ENCODE data around the gene DUSP22. TPM values are rescaled to one million over a fixed set of nuclear protein-coding genes. Genes with fewer than 3 reads are reported as not detected.

Gene DUSP22
- total RNA-seq, 1 donor: 43.4 TPM

DNA sequence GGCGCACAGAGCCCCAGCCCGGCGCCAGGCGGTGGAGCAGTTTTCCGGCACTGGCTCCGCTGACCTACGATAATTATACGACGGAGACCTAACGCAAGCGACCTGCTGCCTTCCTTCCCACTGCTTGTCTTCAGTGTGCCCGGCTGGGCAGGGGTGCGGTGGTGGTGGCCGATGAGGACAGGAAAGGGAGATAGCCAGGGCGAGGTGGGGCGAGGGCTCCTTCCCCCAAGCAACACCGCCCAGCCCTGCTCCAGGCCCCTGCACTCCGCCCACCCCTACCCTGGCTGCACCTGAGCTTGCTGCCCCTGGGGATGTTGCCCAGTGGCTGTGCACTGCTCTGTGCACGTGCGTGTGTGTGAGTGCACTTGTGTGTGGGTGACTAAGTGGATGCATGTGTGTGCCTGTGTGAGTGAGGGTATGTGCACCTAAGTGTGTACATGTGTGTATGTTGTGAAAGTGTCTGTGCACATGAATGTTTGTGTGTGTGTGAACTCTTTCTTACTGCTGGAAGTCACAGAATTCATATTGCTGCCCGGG is 56.6 kb downstream of the DUSP22 start:
- DNase-seq (ENCODE audit: low read depth in 2 of 3, low spot score in 2 of 3): no peak

DNA sequence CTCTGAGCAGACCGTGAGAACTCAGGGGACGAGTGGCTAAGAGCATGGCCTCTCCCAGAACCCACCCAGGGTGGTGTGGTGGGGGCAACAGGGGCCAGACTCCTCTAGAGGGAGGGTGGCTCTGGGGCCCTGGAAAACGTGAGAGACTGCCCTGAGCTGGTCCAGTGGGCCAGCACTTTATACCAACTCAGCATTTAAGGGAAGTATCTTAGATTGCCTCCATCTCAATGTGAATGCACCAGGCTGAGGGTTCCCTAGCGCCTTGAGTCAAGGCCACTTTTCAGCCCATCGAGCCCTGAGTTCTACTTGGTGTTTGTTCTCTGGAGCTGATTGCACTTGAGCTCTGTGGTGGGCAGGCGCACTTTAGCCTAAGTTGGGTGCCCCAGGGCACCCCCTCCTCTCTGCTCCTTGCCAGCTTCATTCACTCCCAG is 57.2 kb downstream of the DUSP22 start:
- no peak for DNase-seq (ENCODE audit: low read depth in 2 of 3, low spot score in 2 of 3)

DNA sequence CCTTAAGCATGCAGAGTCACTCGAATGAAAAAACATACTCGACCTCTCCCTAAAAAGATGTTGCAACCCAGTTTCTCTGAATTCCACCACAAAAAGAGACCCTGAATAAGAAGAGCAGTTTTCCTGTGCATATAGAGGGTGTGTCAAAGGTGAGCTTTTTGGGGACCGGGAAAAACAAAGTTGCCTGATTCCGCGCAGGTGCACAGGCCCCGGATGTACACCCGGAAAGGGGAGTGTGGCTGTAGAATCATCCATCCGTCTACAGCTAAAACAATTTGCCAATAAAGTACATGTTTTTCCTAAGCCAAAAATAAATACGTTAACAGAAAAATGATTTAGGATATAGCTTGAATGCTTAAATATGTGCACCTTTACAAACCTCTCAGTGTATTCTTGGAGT is 58.1 kb downstream of the DUSP22 start:
- no peak for DNase-seq (ENCODE audit: low read depth in 2 of 3, low spot score in 2 of 3)

DNA sequence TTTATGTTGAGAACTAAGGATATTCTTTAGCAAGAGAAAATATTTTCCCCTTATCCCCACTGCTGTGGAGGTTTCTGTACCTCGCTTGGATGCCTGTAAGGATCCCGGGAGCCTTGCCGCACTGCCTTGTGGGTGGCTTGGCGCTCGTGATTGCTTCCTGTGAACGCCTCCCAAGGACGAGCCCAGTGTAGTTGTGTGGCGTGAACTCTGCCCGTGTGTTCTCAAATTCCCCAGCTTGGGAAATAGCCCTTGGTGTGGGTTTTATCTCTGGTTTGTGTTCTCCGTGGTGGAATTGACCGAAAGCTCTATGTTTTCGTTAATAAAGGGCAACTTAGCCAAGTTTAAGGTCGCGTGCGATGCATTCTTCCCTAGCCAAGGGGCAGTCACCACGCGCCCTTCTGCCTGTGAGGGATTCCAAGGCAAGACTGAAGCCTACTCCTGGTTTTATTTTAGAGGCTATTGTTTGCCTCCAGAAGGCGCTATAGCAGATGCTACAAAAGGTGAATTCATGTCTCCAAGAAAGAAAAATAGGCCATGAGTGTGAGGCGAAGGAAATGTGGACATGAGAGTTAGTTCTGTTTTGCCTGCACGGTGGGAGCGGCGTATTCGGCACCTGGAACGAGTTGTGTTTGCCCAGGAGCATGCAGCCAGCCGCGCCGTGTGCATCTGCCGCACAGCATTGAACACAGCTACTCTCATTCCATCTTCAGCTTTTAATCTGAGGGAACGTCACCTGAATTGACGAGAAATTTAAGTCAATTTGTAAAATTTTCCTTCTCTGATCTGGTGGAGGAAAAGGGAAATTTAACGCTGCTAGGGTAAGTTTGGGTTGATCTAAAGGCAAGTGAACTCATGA is 59.0 kb downstream of the DUSP22 start:
- DNase-seq (ENCODE audit: low read depth in 2 of 3, low spot score in 2 of 3): no peak

DNA sequence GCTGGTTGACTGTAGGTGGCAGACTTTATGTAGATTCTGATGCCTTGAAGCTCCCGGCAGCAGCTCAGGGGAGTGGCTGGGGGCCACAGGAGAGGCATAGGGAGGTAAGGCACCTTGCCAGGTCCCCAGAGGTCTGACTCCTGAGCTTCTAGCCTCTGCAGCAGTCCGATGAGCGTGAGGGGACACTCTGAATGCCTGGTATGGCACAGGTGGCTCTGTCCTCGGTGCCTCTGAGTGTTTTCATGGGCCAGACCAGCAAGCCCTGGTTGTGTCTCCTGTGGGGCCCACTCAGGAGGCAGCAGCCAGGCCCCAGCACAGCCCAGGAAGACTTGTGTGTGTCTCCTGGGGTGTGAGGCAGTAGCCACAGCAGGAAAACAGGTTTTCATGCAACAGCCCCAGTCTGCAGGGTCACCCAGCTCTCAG is 59.6 kb downstream of the DUSP22 start:
- no peak for DNase-seq (ENCODE audit: low read depth in 2 of 3, low spot score in 2 of 3)

DNA sequence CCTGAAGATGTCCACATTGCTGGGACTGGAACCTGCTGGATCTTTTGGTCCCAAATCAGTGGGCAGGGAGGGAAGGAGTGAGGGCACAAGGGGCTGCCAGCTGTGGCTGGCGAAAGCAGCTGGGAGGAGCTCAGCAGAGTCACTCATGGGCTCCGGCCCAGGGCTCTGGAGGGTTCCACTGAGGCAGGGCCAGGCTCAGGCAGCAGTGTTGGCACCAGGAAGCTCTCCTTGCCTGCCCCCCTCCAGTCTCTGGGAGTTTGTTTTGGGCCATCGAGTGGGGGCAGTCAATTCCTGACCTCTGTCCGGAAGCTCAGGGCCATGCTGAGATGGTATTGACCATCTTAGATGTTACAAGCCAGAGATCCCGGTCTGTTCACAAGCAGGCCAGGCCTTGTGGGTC is 60.2 kb downstream of the DUSP22 start:
- no peak for DNase-seq (ENCODE audit: low read depth in 2 of 3, low spot score in 2 of 3)

DNA sequence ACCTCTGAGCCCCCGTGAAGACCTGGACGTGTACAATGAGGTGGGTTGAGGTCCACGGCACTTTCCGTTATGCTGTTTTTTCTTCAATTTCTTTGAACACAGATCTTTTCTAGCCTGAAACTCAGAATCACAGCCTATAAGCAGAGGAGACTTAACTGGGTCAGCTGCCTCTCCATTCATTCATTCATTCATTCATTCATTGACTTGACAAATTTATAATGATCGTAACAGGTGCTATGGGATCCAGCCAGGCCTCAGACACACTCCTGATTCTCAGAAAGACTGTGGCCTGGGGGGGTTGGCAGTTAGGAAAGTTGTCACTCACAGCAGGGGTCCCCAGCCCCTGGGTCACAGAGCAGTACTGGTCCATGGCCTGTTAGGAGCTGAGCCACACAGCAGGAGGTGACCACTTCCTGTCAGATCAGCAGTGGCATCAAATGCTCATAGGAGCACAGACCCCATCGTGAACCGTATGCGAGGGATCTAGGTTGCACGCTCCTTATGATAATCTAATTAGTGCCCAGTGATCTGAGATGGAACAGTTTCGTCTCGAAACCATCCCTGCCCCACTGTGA is 60.7 kb downstream of the DUSP22 start:
- no peak for DNase-seq (ENCODE audit: low read depth in 2 of 3, low spot score in 2 of 3)

DNA sequence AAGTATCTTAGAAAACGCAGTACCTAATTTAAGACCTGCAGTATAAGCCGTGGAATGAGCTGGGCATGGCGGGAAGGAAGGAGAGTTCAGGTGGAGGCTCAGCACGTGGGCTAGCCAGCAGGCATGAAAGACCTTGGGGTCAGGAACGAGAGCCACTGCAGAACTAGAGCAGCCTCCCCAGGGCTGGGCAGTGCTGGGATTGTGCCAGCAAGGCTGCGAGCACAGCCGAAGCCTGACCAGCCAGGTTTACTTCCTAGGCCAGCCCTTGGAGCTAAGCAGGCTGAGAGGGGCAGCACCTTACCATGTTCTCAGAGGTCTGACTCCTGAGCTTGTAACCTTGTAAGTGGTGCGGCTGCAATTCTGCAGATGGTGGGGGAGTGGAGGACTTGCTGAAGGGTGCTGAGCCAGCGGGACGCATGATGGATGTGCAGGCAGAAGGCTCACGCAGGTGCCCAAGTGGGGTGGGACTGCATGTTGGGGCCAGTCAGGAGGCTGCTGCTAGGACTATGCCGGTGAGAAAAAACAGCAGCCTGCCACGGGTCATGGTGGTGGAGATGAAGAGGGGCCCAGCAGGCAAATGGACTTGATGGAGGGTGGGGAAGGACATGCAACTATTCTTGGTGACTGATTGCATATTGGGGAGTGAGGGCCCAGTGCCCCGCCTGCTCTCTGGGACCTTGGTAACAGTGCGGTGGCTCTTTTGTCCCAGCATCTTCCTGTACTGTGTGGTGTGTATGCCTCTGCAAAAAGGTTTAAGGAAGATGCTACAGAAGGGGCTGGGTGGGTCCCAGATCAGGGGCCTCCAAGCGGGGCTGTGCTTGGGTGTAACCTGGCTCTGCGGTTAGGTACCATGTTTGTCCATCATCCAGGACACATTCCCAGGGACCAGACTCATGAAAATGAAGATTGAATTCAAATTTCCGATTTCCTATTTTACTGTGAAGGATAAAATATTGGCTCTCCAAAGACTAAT is 61.6 kb downstream of the DUSP22 start:
- DNase-seq (ENCODE audit: low read depth in 2 of 3, low spot score in 2 of 3): no peak

DNA sequence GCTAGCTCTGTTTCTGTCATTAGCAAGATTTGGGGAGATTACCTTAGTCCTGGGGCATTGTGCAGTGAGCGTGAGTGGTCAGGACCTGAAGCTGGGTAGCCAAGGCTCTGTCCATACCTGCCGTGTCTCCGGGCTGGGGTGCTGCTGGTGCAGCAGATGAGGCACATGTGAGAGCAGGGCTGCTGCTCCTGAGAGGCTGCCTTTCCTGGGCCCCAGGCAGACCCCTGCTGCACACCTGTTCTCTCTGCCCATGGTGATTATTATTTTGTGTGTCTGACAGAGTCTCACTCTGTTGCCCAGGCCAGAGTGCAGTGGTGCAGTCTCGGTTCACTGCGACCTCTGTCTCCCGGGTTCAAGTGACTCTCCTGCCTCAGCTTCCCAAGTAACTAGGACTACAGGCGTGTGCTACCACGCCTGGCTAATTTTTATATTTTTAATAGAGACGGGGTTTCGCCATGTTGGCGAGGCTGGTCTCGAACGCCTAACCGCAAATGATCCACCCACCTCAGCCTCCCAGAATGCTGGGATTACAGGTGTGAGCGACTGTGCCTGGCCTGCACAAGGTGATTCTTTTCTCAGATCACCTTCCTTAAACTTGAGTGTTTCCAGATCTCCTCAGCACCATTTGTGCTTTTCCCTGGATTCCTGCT is 62.5 kb downstream of the DUSP22 start:
- DNase-seq (ENCODE audit: low read depth in 2 of 3, low spot score in 2 of 3): no peak

DNA sequence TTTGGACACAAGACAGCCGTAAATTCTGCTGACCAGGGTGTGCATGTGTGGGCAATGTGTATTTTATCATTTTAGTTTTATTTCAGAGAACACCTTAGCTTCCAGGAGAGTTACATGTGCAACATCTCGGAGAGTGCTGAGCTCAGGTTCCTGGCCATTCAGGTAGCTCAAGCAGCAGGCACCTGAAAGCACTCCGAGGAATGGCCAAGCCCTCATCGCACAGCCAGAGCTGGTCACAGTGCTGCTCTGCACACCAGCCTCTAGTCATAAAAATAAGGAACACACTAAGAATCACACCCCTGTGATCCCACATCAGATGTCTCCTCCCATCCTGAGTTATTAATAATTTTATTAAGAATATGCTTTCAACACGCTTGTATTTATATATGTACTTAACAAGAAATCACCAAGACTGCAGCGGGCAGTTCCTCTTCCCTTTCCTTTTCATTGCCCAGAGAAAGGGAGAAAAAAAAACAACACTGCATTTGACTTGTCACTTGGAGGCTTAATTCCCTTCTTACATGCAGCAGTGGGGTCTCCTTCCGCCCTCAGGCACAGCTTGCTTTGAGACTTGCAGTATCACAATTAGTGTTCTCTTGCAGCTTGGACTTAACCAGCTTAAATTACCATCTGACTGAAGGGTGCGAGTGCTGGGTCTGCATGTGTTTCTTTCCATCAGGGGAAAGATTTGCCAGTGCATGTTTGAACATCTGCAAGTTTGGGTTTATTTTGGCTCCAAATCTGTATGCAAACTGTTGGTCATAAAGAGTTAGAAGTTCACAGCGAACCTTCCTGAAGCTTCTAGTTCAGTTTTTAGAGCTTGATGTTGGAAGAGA is 63.3 kb downstream of the DUSP22 start:
- no peak for DNase-seq (ENCODE audit: low read depth in 2 of 3, low spot score in 2 of 3)

DNA sequence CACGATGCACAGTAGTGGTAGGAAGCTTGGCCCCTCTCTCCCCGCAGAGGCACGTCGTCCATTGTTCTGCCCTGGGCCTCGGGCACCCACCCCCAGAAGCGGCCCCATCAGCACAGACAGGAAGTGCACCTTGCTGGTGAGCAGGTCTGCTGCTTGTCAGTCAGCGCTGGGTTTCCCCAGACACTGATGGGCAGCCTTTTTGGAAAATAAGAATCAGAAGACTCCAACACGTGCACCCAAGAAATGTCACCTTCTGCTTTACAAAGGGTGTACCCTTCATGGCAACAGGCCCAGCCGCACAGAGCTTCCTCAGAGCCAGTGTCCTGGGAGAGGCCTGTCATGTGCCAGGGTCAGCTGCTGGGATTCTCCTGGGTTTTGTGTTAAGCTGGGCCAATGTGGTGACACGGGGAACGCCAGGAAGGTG is 64.6 kb downstream of the DUSP22 start:
- DNase-seq (ENCODE audit: low read depth in 2 of 3, low spot score in 2 of 3): no peak

DNA sequence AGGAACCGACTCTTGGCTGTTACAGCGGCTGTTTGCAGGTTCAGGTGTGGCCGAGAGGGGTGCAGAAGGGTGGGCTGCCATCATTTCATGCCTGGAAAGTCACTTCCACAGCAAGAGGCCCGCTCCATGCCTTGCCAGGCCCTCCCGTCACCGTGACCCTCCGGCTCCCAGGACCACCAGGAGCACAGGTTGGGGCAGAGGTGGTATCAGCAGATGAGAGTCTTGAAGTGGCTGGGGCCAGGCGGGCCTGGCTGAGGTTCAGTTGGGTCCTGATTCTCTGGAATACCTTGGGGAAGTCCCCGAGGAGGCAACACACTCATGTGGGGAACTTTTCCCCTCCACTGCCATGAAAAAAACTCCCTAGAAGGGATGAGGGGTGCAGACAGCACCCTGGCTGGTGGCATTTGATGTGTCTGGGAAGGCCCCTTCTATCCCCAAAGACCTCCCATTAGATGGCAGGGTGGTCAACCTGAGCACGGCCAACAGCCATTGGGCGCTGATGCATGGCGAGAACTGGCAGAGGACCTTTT is 65.0 kb downstream of the DUSP22 start:
- DNase-seq (ENCODE audit: low read depth in 2 of 3, low spot score in 2 of 3): no peak

DNA sequence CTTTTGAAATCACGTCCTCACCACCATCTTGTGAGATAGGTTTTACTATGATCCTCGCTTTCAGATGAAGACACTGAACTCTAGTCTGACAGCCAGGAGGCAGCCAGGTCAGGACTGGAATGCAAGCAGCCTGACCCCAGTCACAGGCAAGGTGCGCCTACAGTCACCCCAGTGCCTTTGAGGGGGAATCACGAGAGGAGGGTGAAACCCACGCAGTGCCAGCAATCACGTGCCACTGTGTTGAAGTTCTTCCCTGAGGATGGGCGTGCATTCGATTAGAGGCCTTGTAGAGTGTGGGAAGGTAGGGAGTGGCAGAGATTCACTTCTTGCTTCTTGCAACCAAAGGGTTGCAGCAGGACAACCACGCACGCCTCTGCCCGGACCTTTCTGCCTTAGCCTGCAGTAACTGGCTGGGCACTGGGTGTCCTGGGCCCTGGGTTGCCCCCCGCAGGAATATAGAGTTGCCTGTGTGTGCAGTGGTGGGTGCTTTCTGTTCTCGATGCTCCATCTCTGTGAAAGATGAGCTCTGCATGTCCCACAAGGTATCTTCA is 65.6 kb downstream of the DUSP22 start:
- DNase-seq (ENCODE audit: low read depth in 2 of 3, low spot score in 2 of 3): no peak

DNA sequence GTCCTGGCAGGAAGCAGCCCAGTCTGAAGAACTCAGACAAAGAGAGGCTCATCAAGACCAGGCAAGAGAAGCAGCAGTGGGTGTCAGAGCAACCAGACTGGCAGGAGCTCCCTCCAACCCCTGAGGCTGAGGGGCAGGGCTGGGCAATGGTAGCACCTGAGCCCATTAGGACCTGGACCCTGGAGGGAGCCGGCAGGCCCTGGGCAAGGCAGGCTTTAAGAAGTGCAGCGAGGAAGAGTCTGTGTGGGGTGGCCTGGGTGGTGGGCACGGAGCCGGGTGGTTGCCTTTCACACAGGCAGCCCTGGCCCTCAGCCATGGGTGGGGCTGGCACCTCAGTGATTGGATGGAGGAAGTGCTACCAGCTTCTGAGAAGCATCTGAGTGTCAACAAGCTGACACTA is 66.1 kb downstream of the DUSP22 start:
- no peak for DNase-seq (ENCODE audit: low read depth in 2 of 3, low spot score in 2 of 3)

DNA sequence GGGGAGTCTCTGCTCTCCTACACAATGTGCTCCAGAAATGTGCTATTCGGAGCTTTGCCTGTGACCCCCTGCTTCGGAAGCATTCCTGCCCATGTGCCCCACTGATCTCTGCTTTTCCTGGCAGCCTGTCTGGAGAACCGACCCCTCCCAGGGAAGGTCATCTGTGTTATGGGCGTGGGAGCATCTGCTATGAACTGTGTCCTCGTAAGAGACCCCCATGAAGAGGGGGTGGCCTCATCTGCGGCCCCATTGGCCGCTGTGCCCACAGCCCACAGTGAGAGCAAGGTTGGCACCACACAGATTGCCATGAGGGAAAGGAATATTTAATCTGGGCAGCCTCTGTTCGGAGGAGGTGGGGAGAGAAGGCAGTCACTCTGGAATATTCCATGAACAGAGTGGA is 66.6 kb downstream of the DUSP22 start:
- no peak for DNase-seq (ENCODE audit: low read depth in 2 of 3, low spot score in 2 of 3)

DNA sequence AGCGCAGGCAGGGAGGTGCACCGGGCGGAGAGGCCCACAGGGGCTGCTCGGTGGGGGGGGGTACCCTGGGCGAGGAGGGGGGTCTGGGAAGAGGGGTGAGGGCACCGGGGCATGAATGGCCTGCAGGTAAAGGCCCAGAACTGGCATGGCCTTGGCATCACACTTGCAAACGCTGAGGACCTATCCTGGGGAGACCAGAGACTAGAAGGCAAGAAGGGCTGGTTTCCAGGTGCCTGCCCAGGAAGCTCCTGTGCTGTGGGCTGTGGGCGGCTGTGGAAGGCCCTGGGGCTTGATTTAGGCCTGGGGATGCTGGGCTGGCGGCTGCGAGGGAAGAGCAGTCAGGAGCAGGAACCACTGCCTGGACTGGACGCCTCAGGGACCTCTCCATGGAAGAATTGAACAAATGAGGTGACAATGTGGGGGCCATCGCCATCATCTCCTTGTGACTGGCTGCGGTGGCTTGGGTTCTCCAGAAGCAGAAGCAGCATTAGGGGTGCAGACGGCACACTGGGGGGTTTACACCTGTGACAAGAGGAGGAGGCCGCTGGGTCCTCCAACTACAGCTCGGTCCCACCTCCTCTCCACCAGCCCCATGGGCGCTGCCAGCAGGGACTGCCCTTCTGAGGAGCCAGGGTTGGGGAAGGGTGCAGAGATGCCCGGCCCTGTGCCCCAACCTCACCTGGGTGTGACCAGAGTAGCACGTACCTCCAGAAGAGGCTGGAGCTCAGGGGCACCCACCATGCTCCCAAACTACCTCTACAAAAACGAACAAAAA is 67.2 kb downstream of the DUSP22 start:
- no peak for DNase-seq (ENCODE audit: low read depth in 2 of 3, low spot score in 2 of 3)

DNA sequence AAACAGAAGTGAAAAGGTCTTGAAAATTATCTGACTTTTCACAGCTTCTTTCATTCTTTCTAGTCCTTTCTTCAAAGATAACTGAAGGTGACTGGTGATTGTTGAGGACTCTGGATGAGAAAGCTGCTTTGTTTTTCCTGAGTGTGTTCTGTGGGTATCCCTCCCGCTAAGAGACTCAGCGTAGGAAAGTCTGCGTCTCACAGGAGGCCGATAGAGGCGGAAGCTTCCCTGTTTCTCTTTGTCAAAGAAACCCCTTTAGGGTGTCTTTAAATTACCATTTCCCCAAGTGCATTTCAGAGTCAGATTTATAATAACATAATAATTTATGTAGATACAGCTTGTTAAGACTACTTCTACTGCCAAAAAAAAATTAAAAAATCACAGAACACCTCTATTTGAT is 68.1 kb downstream of the DUSP22 start:
- DNase-seq (ENCODE audit: low read depth in 2 of 3, low spot score in 2 of 3): no peak

DNA sequence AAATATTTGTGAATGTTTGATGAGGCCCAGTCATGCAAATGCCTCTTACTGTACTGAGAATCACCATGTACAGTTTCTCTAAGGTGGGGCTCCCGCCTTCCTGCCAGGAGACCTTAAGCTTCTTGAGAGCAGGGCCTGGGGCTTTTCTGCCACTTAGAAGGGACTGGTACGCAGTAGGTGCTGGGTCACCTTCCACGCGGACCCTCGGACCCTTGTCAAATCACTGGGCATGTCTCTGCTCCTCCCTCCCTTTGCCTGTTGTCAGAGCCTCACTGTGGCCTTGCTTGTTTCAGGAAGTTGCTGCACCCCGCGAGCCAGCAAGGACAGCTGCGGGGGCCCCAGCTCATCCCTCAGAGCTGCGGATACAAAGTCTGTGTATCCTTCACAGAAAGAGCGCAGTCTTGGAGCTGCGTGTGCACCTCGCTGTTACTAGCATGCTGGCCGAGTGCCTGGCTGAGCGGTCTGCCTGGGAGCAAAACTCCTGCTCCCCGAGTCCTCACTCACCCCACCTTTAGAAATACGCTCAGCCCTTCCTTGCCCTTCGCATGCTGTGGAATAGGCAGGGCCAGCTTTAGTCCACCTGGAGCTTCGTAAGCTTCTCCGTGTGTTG is 68.6 kb downstream of the DUSP22 start:
- DNase-seq (ENCODE audit: low read depth in 2 of 3, low spot score in 2 of 3): no peak

Data from hematopoietic multipotent progenitor cell (in vitro differentiated cells).